Activated CD8-positive, alpha-beta memory T cell treated with anti-CD3 and anti-CD28 coated beads, Interleukin-2, amount 10 ng/mL, durations not matched to agents 7 days and 5 days (primary cell): ENCODE results near the gene REEP6. TPM values are rescaled to one million over a fixed set of nuclear protein-coding genes. Genes with fewer than 3 reads are reported as not detected.

Experiments used
- ATAC-seq: fragments of 150-1000 bp; cut with Tn5 transposase; one replicate; pipeline ENCODE4 v1.10.0; 2021; ENCODE audit warnings: moderate library complexity
- CTCF ChIA-PET: fragments of 350-600 bp; sonication (Branson Sonifier 250); formaldehyde crosslinking; loops from one replicate; lab custom pipeline; 2021; ENCODE audit warnings: antibody characterized with exemption; lab: Charles Lee
- DNase-seq: peaks from one replicate; pipeline ENCODE4 v3.0.0-alpha.2; 2020
- H3K27ac Mint-ChIP-seq: one replicate; pipeline ENCODE4 v1.8.0; 2021; ENCODE audit warnings: mild to moderate bottlenecking, mixed read lengths
- H3K27me3 Mint-ChIP-seq: one replicate; pipeline ENCODE4 v1.8.0; 2021; ENCODE audit warnings: mixed read lengths
- H3K36me3 Mint-ChIP-seq: one replicate; pipeline ENCODE4 v1.8.0; 2021; ENCODE audit warnings: mild to moderate bottlenecking, mixed read lengths
- H3K4me1 Mint-ChIP-seq: one replicate; pipeline ENCODE4 v1.8.0; 2021; ENCODE audit warnings: mixed read lengths
- H3K4me3 Mint-ChIP-seq: one replicate; pipeline ENCODE4 v1.8.0; 2021; ENCODE audit warnings: mild to moderate bottlenecking, moderate library complexity, mixed read lengths
- H3K9me3 Mint-ChIP-seq: one replicate; pipeline ENCODE4 v1.8.0; 2022; ENCODE audit warnings: low read depth, mixed read lengths
- total RNA-seq, 2 experiments: library from RNA; stranded (reverse); gene quantifications; one replicate each; pipeline ENCODE4 v1.2.3, GENCODE V29; 2021

Gene REEP6
- total RNA-seq, result 1 to 10 TPM; 1.0 to 1.3 TPM

DNA sequence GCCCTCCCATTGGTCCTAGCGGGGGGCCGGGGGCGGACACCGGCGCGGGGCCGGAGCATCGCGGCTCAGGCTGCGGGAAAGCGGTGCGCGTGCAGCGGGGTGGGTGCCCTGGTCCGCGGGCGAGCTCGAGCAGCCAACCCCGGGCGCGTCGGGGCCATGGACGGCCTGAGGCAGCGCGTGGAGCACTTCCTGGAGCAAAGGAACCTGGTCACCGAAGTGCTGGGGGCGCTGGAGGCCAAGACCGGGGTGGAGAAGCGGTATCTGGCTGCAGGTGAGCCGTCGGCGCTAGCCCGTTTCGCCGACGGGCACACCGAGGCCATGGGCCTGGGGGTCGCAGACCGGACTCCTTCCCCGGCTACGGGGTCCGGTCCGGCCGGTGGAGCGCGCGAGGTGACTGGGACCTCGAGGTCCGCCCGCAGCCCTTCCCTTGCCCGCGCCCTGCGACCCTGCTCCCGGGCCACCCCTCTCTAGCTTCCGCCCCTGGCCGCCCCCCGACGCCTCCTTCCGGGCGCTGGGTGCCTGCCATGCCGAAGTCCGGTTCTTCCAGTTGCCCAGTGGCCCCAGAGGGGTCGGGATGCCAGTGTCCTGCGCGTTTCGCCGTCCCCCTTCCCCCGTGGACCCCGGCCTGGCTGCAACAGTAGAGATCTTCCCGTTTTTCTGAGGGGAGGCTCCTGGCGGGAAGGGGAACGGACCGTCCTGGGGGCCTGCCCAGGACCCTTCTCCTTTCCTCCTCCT, at the start of gene REEP6:
TSS of gene REEP6 (plus strand) at position 68 of the 735 bp plus-strand sequence. CDS start at position 157, 89 bp downstream.
- H3K9me3 Mint-ChIP-seq, result no peaks in the 10 kb centered on the region
- H3K4me3 Mint-ChIP-seq, result peak within 1 kb of the TSS; percentile 75
- H3K27me3 Mint-ChIP-seq, result peaks cover 9% of the 10 kb centered on the region
- ATAC-seq (no peak), DNase-seq (no peak)
- CTCF ChIA-PET, result interaction anchor here (0.8 to 2.5 kb wide), 7 partner anchors 9 to 335 kb away, joined by 3 to 8 read pairs (median 4); partner anchors contain the start of gene UQCR11
- no peaks in the 10 kb centered on the region for H3K36me3 Mint-ChIP-seq
- H3K4me1 Mint-ChIP-seq, result peaks cover 13% of the 10 kb centered on the region
- H3K27ac Mint-ChIP-seq, result peak within 1 kb of the TSS; percentile 75

- Mint-ChIP-seq H3K4me3 (no peak overlapping the region), H3K4me1 (peaks cover 42% of the 10 kb centered on the region), H3K9me3 (no peaks in the 10 kb centered on the region), H3K36me3 (peaks cover 40% of the 10 kb centered on the region), H3K27ac (peak overlapping the region; percentile 29), H3K27me3 (peaks cover 6% of the 10 kb centered on the region)
- ATAC-seq (no peak), DNase-seq (no peak)
- CTCF ChIA-PET, result interaction anchor here (0.6 kb wide), 1 partner anchor 25 kb away, joined by 4 read pairs; no protein-coding TSS in a partner anchor
Measured at GRCh38 chr19:1441677-1442438, 49.1 kb upstream of the REEP6 start.

GRCh38 chr19:1445185-1445931, 45.6 kb upstream of the REEP6 start:
- ATAC-seq, result peak; percentile 90
- H3K4me1 Mint-ChIP-seq, result peaks cover 30% of the 10 kb centered on the region
- DNase-seq, result peak; percentile 86
- CTCF ChIA-PET, result interaction anchor here (0.8 to 2.1 kb wide), 17 partner anchors 8 to 732 kb away, joined by 3 to 11 read pairs (median 4); partner anchors contain the start of genes PCSK4 and REEP6
- no peaks in the 10 kb centered on the region for H3K9me3 Mint-ChIP-seq
- H3K4me3 Mint-ChIP-seq, result peak overlapping the region; percentile 72
- peaks cover 25% of the 10 kb centered on the region for H3K36me3 Mint-ChIP-seq
- peaks cover 32% of the 10 kb centered on the region for H3K27me3 Mint-ChIP-seq
- H3K27ac Mint-ChIP-seq, result peak overlapping the region; percentile 75

DNA sequence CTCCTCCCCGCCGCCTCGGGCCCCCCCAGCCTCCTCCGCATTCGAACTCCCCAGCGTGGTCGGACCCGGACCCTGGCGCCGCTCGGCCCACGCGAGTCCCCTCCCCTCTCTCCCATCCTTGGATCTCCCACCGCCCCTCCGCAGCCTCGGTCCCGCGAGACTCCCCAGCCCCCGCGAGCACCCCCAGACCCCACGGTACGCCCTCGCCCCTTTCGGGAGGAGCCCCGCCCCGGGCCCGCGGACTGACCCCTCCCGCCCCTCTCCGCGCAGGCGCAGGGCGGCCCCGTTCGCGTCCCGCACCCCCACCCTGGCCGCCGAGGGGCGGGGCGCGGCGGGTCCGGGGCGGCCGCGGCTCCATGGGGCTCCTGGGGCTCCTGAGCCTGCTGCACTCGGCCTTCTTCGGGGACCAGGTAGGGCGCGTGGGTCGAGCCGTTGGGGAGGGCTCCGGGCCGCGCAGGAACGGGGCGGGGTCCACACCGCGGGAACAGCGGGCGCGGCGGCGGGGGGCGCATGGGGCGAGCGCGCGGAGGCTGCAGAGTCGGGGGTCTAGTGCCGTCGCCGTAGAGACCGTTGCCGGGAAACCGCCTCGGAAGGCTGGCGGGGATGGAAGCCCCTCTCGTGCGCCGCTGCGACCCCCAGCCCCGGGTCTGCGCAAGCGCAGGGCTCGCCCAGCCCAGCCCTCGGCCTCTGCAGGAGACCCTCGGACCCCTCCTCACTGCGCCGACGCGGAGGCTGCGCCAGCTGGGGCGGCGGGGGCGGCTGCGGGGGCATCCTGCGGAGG, 44.9 kb upstream of the REEP6 start:
- H3K36me3 Mint-ChIP-seq, result peaks cover 17% of the 10 kb centered on the region
- H3K9me3 Mint-ChIP-seq, result no peaks in the 10 kb centered on the region
- CTCF ChIA-PET, result interaction anchor here (0.9 to 2.1 kb wide), 13 partner anchors 8 to 732 kb away, joined by 3 to 11 read pairs (median 5); no protein-coding TSS in a partner anchor
- H3K27ac Mint-ChIP-seq, result no peak overlapping the region
- peaks cover 24% of the 10 kb centered on the region for H3K4me1 Mint-ChIP-seq
- DNase-seq (no peak), ATAC-seq (no peak)
- H3K27me3 Mint-ChIP-seq, result peaks cover 40% of the 10 kb centered on the region
- no peak overlapping the region for H3K4me3 Mint-ChIP-seq

DNA sequence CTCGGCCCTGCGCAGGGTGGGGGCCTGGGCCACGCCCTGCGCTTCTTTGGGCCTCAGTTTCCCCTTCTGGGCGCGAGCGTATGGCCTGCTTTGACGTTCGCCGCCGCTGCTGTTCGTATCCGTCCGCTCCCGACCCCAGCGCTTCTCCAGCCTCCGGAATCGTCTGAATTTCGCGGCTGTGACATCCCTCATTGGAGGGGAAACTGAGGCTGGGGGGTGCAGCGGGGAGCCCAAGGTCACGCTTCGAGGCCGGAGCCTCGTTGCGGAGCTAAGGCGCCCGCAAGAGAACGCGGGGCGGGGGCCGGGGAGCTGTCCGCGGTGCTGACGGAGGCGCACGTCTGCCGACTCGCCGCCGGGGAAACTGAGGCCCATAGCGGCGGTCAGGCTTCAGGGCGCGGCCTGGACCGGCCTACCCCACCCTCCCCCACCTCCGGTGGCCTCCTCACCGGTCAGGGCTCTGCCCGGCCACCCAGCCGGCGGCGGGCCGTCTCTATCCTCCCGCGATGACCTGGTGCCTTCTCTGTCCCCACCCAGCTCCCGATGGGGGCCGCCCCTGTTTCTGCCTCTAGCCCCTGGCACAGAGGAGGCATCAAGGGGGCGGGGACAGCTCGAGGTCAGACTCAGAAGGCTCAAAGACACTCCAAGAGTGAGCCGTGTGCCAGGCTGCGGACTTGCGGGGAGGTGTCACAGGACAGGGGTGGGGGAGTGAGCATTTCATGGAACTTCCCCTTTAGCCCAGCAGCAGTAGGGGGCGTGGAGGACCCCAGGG, 44.1 kb upstream of the REEP6 start:
- Mint-ChIP-seq H3K4me3 (no peak overlapping the region), H3K27ac (no peak overlapping the region)
- CTCF ChIA-PET, result interaction anchor here (0.7 to 1.0 kb wide), 3 partner anchors 25 to 314 kb away, joined by 3 read pairs; no protein-coding TSS in a partner anchor

DNA sequence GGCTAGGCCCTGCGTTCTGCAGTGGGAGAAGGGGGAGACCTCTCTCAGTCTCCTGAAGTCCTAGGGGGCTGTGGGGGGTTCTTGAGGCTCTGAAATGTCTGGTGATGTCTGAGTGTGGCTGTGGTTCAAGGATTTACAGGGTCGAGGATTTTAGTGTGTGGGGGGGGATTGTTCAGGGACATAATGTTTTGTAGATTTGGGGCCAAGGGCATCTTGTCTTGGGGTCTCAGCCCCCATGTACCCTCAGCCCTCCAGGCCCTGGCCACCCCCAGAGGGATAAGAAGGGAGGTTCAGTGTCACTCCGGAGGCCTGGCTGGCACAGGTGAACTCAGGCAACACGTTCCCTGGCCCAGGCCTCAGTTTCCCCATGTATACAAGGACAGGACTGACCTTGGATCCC, 43.5 kb upstream of the REEP6 start:
- no peak overlapping the region for H3K4me3 Mint-ChIP-seq
- H3K36me3 Mint-ChIP-seq, result peaks cover 3% of the 10 kb centered on the region
- H3K4me1 Mint-ChIP-seq, result peaks cover 20% of the 10 kb centered on the region
- no peak for ATAC-seq
- CTCF ChIA-PET, result interaction anchor here (1.0 kb wide), 1 partner anchor 24 kb away, joined by 3 read pairs; no protein-coding TSS in a partner anchor
- H3K9me3 Mint-ChIP-seq, result no peaks in the 10 kb centered on the region
- no peak overlapping the region for H3K27ac Mint-ChIP-seq
- no peak for DNase-seq
- peaks cover 48% of the 10 kb centered on the region for H3K27me3 Mint-ChIP-seq

More for the DNA sequence above, 44.1 kb upstream of the REEP6 start:
- DNase-seq (no peak), ATAC-seq (no peak)
- Mint-ChIP-seq H3K27me3 (peaks cover 46% of the 10 kb centered on the region), H3K36me3 (peaks cover 9% of the 10 kb centered on the region), H3K9me3 (no peaks in the 10 kb centered on the region), H3K4me1 (peaks cover 20% of the 10 kb centered on the region)

- Mint-ChIP-seq H3K4me3 (no peak overlapping the region), H3K9me3 (no peaks in the 10 kb centered on the region), H3K27me3 (peaks cover 48% of the 10 kb centered on the region), H3K27ac (no peak overlapping the region), H3K36me3 (no peaks in the 10 kb centered on the region), H3K4me1 (peaks cover 18% of the 10 kb centered on the region)
- ATAC-seq, result no peak
- CTCF ChIA-PET, result no interaction called here
- no peak for DNase-seq
Measured at GRCh38 chr19:1447944-1448343, 43.0 kb upstream of the REEP6 start.

- Mint-ChIP-seq H3K4me3 (no peak within 1 kb of the TSS), H3K9me3 (no peaks in the 10 kb centered on the region), H3K36me3 (no peaks in the 10 kb centered on the region), H3K27me3 (peaks cover 55% of the 10 kb centered on the region), H3K27ac (no peak within 1 kb of the TSS), H3K4me1 (peaks cover 13% of the 10 kb centered on the region)
- DNase-seq, result no peak
- ATAC-seq, result peak; percentile 25
- CTCF ChIA-PET, result interaction anchor here (0.8 to 1.6 kb wide), 2 partner anchors 11 to 16 kb away, joined by 3 to 4 read pairs; no protein-coding TSS in a partner anchor
Measured at GRCh38 chr19:1449467-1450442, 41.2 kb upstream of the REEP6 start, which contains the start of gene APC2. APC2 (plus strand) TSS chr19:1450121; CDS start chr19:1453002, 2,881 bp downstream.

GRCh38 chr19:1450735-1451731, 39.9 kb upstream of the REEP6 start:
- DNase-seq (no peak), ATAC-seq (no peak)
- H3K9me3 Mint-ChIP-seq, result no peaks in the 10 kb centered on the region
- H3K4me3 Mint-ChIP-seq, result no peak overlapping the region
- H3K27me3 Mint-ChIP-seq, result peaks cover 62% of the 10 kb centered on the region
- no peak overlapping the region for H3K27ac Mint-ChIP-seq
- no peaks in the 10 kb centered on the region for H3K36me3 Mint-ChIP-seq
- CTCF ChIA-PET, result interaction anchor here (0.8 to 1.6 kb wide), 2 partner anchors 12 to 15 kb away, joined by 3 to 4 read pairs; no protein-coding TSS in a partner anchor
- peaks cover 15% of the 10 kb centered on the region for H3K4me1 Mint-ChIP-seq
